Adrenal gland (tissue), 12 donors: ENCODE data around the gene VMAC. TPM values are rescaled to one million over a fixed set of nuclear protein-coding genes. Genes with fewer than 3 reads are reported as not detected.
A peak's percentile ranks its signal among the peaks of the same experiment; 100 is the strongest.

Experiments used
- DNase-seq, 7 donors: peaks; one replicate each; pipeline ENCODE4 v3.0.0-alpha.2; 2019 to 2020
- H3K27ac ChIP-seq, 5 donors: fragments of 200-600 bp; sonication (generic) in 4 of 5; 1 replicate in 3 of 5; 2 replicates in 2 of 5; pipeline versions ENCODE4 v1.5.1 to v1.8.0; 2016 to 2020; ENCODE audit warnings: mild to moderate bottlenecking in 1 of 5
- H3K27me3 ChIP-seq: fragments of 200-600 bp; 2 replicates; pipeline ENCODE4 v1.8.0; 2021
- H3K36me3 ChIP-seq, 2 donors: fragments of 200-600 bp; replicated peaks in 1 of 2; 1 replicate in 1 of 2; 2 replicates in 1 of 2; pipeline versions ENCODE4 v1.5.1 to v1.8.0; 2018 to 2022
- H3K4me1 ChIP-seq, 2 donors: fragments of 200-600 bp; replicated peaks in 1 of 2; 1 replicate in 1 of 2; 2 replicates in 1 of 2; pipeline versions ENCODE4 v1.5.1 to v1.8.0; 2018 to 2021
- H3K4me3 ChIP-seq, 4 donors: fragments of 200-600 bp; sonication (generic) in 3 of 4; one replicate each; pipeline ENCODE4 v1.5.1; 2016 to 2018
- H3K9me3 ChIP-seq, 3 donors: fragments of 200-600 bp; sonication (generic) in 1 of 3; replicated peaks in 1 of 3; 1 replicate in 2 of 3; 2 replicates in 1 of 3; pipeline versions ENCODE4 v1.5.1 to v1.8.0; 2016 to 2021
- CTCF ChIP-seq, 6 experiments: fragments of 450-650 bp in 4 of 6; fragments of 200-600 bp in 2 of 6; sonication (generic) in 1 of 6; IDR thresholded peaks; 1 replicate in 5 of 6; 2 replicates in 1 of 6; pipeline versions ENCODE4 v1.5.1 to v1.8.0; 2016 to 2021; ENCODE audit warnings: antibody characterized with exemption in 6 of 6, mild to moderate bottlenecking in 2 of 6, moderate library complexity in 1 of 6
- POLR2A ChIP-seq, 2 donors: fragments of 450-650 bp; IDR thresholded peaks; one replicate each; pipeline ENCODE4 v1.6.1; 2017; ENCODE audit warnings: antibody characterized with exemption in 2 of 2, mild to moderate bottlenecking in 2 of 2, moderate library complexity in 1 of 2
- WGBS, 4 donors: extraction: QIAGEN DNeasy Blood & Tissue Kit in 2 of 4; methylation state at CpG; one replicate each; pipeline versions ENCODE4 v1.1.5 to v1.1.7; 2013 to 2017; 5-methylcytosine and 5-hydroxymethylcytosine counted together
- intact Hi-C, 2 donors: fragments of 100-400 bp; cut with DNase I; formaldehyde crosslinking; loops; one replicate each; pipeline versions ENCODE4 v1.14.1 to v1.15.0; 2022 to 2023
- polyA plus RNA-seq, 3 donors: library from polyadenylated mRNA; stranded (reverse); fragments of 200-250 nt in 2 of 3; fragments of 350-450 nt in 1 of 3; fragmentation: Illumina TruSeq in 1 of 3; extraction: RNeasy Lipid Tissue Mini Kit (QIAGEN cat#74804) in 1 of 3; gene quantifications; one replicate each; pipeline ENCODE4 v1.2.3, GENCODE V29; 2013 to 2014
- total RNA-seq, 9 donors: library from RNA; depleted of rRNA in 4 of 9; stranded (reverse); fragments of >200 nt in 4 of 9; fragments of 120-200 nt in 1 of 9; fragmentation: NEBNext Ultra II Directional in 1 of 9; extraction: Animal tissue kit (Norgen Biotek cat#: 25700) in 1 of 9; gene quantifications; one replicate each; pipeline versions ENCODE4 v1.1.0 to v1.2.4, GENCODE V29; 2013 to 2023
- donor health status: healthy with polysubstance abuse.
- donor health status: Bipolar disorder and iron deficiency.
- donor health status: DM: yes; HTN: yes; CAD: no.
- donor health status: DM: no; HTN: no; CAD: no.
- donor health status: DM: no; HTN: no; CAD: no.
- donor health status: DM: yes; HTN: yes; CAD: no.

The VMAC gene
- total and polyA plus RNA-seq, 12 donors = 3.5 to 15.6 (median 8.3) TPM

GRCh38 chr19:5892772-5893275, 11.8 kb upstream of the VMAC start:
- Histone ChIP-seq H3K36me3 (peaks cover 0 to 25% of the 10 kb centered on the region in 2 donors), H3K27ac (no peak overlapping the region), H3K4me1 (peaks cover 19 to 46% of the 10 kb centered on the region in 2 donors), H3K4me3 (no peak overlapping the region), H3K27me3 (no peaks in the 10 kb centered on the region), H3K9me3 (no peaks in the 10 kb centered on the region)
- peak in 3 of 7 donors; percentile 27 to 58 (median 35) for DNase-seq
- TF ChIP-seq CTCF (IDR thresholded peaks at IDR 0.05) = no peak
- TF ChIP-seq POLR2A (IDR thresholded peaks at IDR 0.05) = no peak
- intact Hi-C loops = loop anchor here (2.0 to 5.0 kb wide), 2 partner anchors 86 to 88 kb away; partner anchors contain the start of gene NRTN (in 2 of the 2)
- 47 to 58% (median 50%) methylated on average over 6 to 15 of the region's 15 CpGs for WGBS, 4 donors

GRCh38 chr19:5893296-5893903, 11.3 kb upstream of the VMAC start:
- peak in 1 of 7 donors; percentile 53 for DNase-seq
- Histone ChIP-seq H3K9me3 (no peaks in the 10 kb centered on the region), H3K4me3 (no peak overlapping the region), H3K27ac (peak overlapping the region in 2 of 5 donors; percentile 94 to 98), H3K27me3 (no peaks in the 10 kb centered on the region), H3K4me1 (peaks cover 19 to 46% of the 10 kb centered on the region in 2 donors), H3K36me3 (peaks cover 0 to 25% of the 10 kb centered on the region in 2 donors)
- intact Hi-C loops = loop anchor here (2.0 to 5.0 kb wide), 2 partner anchors 86 to 89 kb away; partner anchors contain the start of gene NRTN (in 2 of the 2)
- TF ChIP-seq POLR2A (IDR thresholded peaks at IDR 0.05) (no peak), CTCF (IDR thresholded peaks at IDR 0.05) (no peak)
- 66 to 77% (median 73%) methylated on average over 9 to 13 of the region's 13 CpGs for WGBS, 4 donors

- no peak overlapping the region for H3K4me3 ChIP-seq
- peak in 1 of 2 donors; percentile 46 for TF ChIP-seq POLR2A (IDR thresholded peaks at IDR 0.05)
- TF ChIP-seq CTCF (IDR thresholded peaks at IDR 0.05) = no peak
- peak; percentile 61 to 92 (median 85) for DNase-seq
- WGBS, 4 donors = 27 to 68% (median 46%) methylated on average over 8 to 28 of the region's 28 CpGs
- H3K4me1 ChIP-seq = peaks cover 19 to 46% of the 10 kb centered on the region in 2 donors
- H3K27ac ChIP-seq = peak overlapping the region; percentile 75 to 98 (median 83)
- no peaks in the 10 kb centered on the region for H3K27me3 ChIP-seq
- H3K36me3 ChIP-seq = peaks cover 0 to 25% of the 10 kb centered on the region in 2 donors
- no peaks in the 10 kb centered on the region for H3K9me3 ChIP-seq
- intact Hi-C loops = loop anchor here (2.0 to 5.0 kb wide), 2 partner anchors 87 to 89 kb away; partner anchors contain the start of gene NRTN (in 2 of the 2)
Measured at GRCh38 chr19:5893907-5894703, 10.6 kb upstream of the VMAC start.
